ENCODE measurements around the gene HLA-DQA2.

DNA sequence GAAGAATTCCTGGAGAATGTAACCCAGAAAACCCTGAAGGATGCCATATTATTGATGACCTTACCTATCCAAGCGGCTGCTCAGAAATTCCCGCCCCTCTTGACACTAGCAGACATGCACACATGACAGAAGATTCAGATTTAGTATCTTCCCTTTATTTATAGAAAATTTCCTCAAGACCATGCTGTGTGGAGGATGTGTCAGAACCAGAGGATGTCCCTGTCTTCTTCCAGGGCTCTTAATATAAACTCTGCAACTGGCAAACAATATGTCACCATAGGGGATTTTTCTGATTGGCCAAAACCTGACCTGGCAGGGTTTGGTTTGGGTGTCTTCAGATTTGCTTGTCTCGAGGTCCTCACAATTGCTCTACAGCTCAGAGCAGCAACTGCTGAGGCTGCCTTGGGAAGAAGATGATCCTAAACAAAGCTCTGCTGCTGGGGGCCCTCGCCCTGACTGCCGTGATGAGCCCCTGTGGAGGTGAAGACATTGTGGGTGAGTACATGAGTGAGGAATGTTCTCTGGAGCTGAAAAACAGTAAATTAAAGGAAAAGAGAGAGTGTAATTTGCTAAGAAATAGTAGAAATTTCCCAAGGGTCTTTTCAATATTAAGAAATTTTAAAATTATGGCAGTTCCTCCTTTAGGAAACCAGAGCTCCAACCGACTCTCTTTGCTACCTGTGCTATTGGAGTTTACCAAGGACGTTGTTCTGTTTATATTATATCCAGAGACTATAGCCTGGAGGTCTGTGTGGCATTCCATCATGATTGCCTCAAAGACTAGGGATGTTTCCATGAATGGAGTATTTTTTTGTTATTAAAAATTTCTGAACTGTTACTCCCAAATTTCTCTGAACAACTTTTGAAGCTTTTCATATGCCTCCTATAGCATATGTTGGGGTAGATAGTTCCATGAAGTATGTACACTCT lies at the start of gene HLA-DQA2:
- TF ChIP-seq, protein P1, sequence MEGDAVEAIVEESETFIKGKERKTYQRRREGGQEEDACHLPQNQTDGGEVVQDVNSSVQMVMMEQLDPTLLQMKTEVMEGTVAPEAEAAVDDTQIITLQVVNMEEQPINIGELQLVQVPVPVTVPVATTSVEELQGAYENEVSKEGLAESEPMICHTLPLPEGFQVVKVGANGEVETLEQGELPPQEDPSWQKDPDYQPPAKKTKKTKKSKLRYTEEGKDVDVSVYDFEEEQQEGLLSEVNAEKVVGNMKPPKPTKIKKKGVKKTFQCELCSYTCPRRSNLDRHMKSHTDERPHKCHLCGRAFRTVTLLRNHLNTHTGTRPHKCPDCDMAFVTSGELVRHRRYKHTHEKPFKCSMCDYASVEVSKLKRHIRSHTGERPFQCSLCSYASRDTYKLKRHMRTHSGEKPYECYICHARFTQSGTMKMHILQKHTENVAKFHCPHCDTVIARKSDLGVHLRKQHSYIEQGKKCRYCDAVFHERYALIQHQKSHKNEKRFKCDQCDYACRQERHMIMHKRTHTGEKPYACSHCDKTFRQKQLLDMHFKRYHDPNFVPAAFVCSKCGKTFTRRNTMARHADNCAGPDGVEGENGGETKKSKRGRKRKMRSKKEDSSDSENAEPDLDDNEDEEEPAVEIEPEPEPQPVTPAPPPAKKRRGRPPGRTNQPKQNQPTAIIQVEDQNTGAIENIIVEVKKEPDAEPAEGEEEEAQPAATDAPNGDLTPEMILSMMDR (IDR thresholded peaks at IDR 0.05; ENCODE audit: insufficient read depth, low read depth, low read length) = no peak
- TF ChIP-seq EZH2 (IDR thresholded peaks at IDR 0.05; ENCODE audit: insufficient read depth, low read length) = no peak
